Chondrocyte (in vitro differentiated cells): Measurements from ENCODE around the gene YWHAE. TPM values are rescaled to one million over a fixed set of nuclear protein-coding genes. Genes with fewer than 3 reads are reported as not detected.

Experiments
- DNase-seq: peaks from one replicate; pipeline ENCODE4 v3.0.0; 2021; ENCODE audit warnings: mixed read lengths, low spot score
- H3K27ac Mint-ChIP-seq: one replicate; pipeline ENCODE4 v1.8.0; 2021; ENCODE audit warnings: mild to moderate bottlenecking, moderate library complexity, mixed read lengths; ENCODE audit not compliant: unreplicated experiment
- H3K27me3 Mint-ChIP-seq: 2 replicates; pipeline ENCODE4 v1.8.0; 2021; ENCODE audit warnings: low read depth, mixed read lengths
- H3K36me3 Mint-ChIP-seq: 2 replicates; pipeline ENCODE4 v1.8.0; 2021; ENCODE audit warnings: low read depth, mixed read lengths
- H3K4me1 Mint-ChIP-seq: 2 replicates; pipeline ENCODE4 v1.8.0; 2021; ENCODE audit warnings: low read depth, mild to moderate bottlenecking, mixed read lengths
- H3K4me3 Mint-ChIP-seq: one replicate; pipeline ENCODE4 v1.8.0; 2021; ENCODE audit warnings: mild to moderate bottlenecking, moderate library complexity, mixed read lengths; ENCODE audit not compliant: unreplicated experiment
- H3K9me3 Mint-ChIP-seq: 2 replicates; pipeline ENCODE4 v1.8.0; 2021; ENCODE audit warnings: low read depth, mixed read lengths
- total RNA-seq: library from RNA; stranded (reverse); gene quantifications from 3 replicates; pipeline ENCODE4 v1.2.1, GENCODE V29; 2021
- TF ChIP-seq, protein P1 (sequence below): fragments of 200-600 bp; sonication (generic); IDR thresholded peaks from 2 replicates; pipeline ENCODE4 v1.5.0; 2021; ENCODE audit warnings: antibody characterized with exemption, mild to moderate bottlenecking, moderate library complexity

The YWHAE gene
- total RNA-seq, 1 donor from 2014 or later = 362 TPM

DNA sequence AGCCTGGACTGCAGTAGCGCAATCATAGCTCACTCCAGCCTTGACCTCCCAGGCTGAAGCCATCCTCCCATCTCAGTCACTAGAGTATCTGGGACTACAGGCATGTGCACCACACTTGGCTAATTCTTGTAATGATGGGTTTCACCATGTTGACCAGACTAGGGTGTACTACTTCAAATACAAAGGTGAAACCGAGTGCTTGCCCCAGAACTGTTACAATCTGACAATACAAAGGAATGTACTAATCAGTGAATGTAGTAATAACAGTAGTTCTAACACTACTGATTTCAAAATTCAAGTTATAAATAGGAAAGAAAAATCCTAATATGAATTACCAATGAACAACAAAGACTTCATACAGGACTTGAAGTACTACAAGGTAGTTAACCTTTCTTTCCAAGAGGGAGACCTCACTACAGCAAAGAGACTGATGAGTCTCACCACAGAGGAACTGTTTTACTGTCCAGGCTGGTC is 31.6 kb upstream of the YWHAE start:
- peaks cover 19% of the 10 kb centered on the region for H3K36me3 Mint-ChIP-seq
- TF ChIP-seq, protein P1, sequence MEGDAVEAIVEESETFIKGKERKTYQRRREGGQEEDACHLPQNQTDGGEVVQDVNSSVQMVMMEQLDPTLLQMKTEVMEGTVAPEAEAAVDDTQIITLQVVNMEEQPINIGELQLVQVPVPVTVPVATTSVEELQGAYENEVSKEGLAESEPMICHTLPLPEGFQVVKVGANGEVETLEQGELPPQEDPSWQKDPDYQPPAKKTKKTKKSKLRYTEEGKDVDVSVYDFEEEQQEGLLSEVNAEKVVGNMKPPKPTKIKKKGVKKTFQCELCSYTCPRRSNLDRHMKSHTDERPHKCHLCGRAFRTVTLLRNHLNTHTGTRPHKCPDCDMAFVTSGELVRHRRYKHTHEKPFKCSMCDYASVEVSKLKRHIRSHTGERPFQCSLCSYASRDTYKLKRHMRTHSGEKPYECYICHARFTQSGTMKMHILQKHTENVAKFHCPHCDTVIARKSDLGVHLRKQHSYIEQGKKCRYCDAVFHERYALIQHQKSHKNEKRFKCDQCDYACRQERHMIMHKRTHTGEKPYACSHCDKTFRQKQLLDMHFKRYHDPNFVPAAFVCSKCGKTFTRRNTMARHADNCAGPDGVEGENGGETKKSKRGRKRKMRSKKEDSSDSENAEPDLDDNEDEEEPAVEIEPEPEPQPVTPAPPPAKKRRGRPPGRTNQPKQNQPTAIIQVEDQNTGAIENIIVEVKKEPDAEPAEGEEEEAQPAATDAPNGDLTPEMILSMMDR = no peak
- no peak overlapping the region for H3K4me3 Mint-ChIP-seq
- peaks cover 10% of the 10 kb centered on the region for H3K4me1 Mint-ChIP-seq
- no peak for DNase-seq
- no peak overlapping the region for H3K27ac Mint-ChIP-seq
- no peaks in the 10 kb centered on the region for H3K9me3 Mint-ChIP-seq
- H3K27me3 Mint-ChIP-seq = no peaks in the 10 kb centered on the region

DNA sequence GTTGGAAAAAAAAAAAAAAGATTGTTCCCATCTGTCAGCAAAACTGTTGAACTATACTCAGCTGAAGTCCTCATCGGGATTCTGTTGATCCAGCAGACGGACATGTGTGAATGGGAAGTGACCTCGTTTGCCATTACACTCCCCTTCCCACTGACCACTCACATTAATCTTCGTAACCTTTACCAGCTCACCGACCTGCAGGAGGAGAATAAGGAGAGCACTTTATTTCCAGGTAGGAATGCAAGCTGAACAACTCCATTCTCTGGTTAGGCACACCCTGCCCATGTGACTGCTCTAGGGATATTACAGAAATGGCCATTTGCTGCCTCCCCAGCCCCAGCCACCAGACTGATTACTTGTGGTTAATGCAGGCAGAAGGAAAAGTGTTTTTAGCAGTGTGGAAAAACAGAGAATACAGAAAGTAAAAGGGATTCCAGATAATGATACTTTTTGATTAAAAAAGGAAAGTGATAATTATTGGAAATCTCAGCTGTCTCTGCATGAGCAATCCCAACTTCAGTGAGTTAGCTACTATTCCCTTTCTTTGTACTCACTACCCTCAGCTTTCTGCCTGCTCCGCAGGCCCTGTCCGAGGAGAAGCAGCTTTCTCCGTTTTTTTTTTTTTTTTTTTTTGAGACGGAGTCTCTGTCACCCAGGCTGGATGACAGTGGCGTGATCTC is 23.6 kb upstream of the YWHAE start:
- DNase-seq = no peak
- peak overlapping the region; percentile 91 for H3K27ac Mint-ChIP-seq

DNA sequence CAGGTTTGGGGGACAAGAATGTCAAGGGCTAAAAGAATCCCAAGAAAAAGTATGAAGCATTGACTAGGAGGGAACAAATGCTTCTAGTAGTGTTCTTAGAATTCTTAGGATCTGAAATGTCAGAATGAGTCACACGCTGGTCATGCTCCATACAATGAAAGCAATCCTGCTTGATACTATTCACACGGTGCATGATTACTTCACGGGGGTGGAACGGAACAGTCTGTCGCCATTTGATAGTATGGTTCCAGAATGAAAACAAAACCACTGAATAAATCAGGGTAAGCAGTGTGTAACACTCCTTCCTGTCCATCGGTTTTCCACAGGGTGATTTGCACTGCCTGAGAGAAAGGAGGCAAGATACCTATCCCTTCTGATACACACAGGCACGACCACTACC is 22.9 kb upstream of the YWHAE start:
- peak overlapping the region; percentile 91 for H3K27ac Mint-ChIP-seq
- H3K4me1 Mint-ChIP-seq = peaks cover 29% of the 10 kb centered on the region
- peaks cover 10% of the 10 kb centered on the region for H3K36me3 Mint-ChIP-seq
- H3K27me3 Mint-ChIP-seq = no peaks in the 10 kb centered on the region
- H3K9me3 Mint-ChIP-seq = no peaks in the 10 kb centered on the region
- H3K4me3 Mint-ChIP-seq = no peak overlapping the region
- DNase-seq = no peak
- TF ChIP-seq, protein P1 = no peak

More for the DNA sequence above, 23.6 kb upstream of the YWHAE start:
- H3K27me3 Mint-ChIP-seq = no peaks in the 10 kb centered on the region
- H3K4me3 Mint-ChIP-seq = no peak overlapping the region
- no peaks in the 10 kb centered on the region for H3K9me3 Mint-ChIP-seq
- H3K4me1 Mint-ChIP-seq = peaks cover 29% of the 10 kb centered on the region
- TF ChIP-seq, protein P1 = no peak
- H3K36me3 Mint-ChIP-seq = peaks cover 9% of the 10 kb centered on the region

DNA sequence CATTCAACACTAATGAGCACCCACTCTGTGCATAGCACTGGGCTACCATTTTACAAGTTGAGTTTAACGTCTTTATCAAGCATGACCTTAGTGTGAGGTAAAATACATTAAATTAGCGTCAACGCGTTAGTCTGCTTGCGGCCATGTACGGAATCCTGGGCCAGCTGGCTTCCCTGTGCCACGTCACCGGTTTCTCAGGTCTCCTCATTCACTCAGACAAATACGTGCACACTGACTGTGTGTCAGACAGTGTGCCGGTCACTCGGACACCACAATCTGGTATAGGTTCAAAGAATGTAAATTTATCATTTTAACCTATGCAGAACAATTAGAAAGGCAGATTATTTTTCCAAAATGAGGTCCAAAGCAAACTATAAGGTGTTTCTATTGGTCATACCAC is 21.4 kb upstream of the YWHAE start:
- DNase-seq = no peak
- Mint-ChIP-seq H3K4me3 (no peak overlapping the region), H3K4me1 (peaks cover 29% of the 10 kb centered on the region), H3K9me3 (no peaks in the 10 kb centered on the region), H3K36me3 (peaks cover 11% of the 10 kb centered on the region), H3K27me3 (no peaks in the 10 kb centered on the region), H3K27ac (no peak overlapping the region)
- TF ChIP-seq, protein P1 = no peak

DNA sequence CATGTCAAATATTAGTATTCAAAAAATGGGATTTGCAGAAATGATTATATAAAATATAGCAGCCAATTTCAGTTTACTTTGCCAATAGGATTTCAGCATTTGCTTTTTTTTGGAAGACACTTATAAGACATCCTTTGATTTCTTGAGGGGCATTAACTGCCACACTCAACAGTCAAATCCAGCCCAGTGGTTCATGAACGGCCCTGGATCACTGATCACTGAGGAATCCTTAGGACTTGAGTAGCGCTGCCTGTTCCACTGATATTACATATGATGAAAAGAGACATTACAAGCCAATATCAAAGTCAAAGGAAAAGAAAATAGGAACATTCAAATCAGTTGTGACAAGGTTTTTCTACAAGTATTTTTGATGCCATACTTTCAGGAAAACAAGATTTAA is 21.0 kb upstream of the YWHAE start:
- TF ChIP-seq, protein P1 = no peak
- Mint-ChIP-seq H3K4me1 (peaks cover 29% of the 10 kb centered on the region), H3K27me3 (no peaks in the 10 kb centered on the region), H3K27ac (no peak overlapping the region), H3K4me3 (no peak overlapping the region), H3K9me3 (no peaks in the 10 kb centered on the region), H3K36me3 (peaks cover 11% of the 10 kb centered on the region)
- DNase-seq = no peak
